Activated naive CD4-positive, alpha-beta T cell treated with anti-CD3 and anti-CD28 coated beads for 36 hours (primary cell): ENCODE data around the gene PEA15. TPM values are rescaled to one million over a fixed set of nuclear protein-coding genes. Genes with fewer than 3 reads are reported as not detected.
A peak's percentile ranks its signal among the peaks of the same experiment; 100 is the strongest.

Experiments used
- CTCF ChIA-PET: fragments of 350-600 bp; sonication (Branson Sonifier 250); formaldehyde crosslinking; loops from one replicate; lab custom pipeline; 2021; ENCODE audit warnings: antibody characterized with exemption; lab: Charles Lee
- DNase-seq: peaks from one replicate; pipeline ENCODE4 v3.0.0-alpha.2; 2020
- H3K27ac Mint-ChIP-seq: one replicate; pipeline ENCODE4 v1.8.0; 2021; ENCODE audit warnings: mild to moderate bottlenecking, mixed read lengths
- H3K27me3 Mint-ChIP-seq: one replicate; pipeline ENCODE4 v1.8.0; 2021; ENCODE audit warnings: low read depth, mixed read lengths
- H3K36me3 Mint-ChIP-seq: one replicate; pipeline ENCODE4 v1.8.0; 2021; ENCODE audit warnings: low read depth, mixed read lengths
- H3K4me1 Mint-ChIP-seq: one replicate; pipeline ENCODE4 v1.8.0; 2021; ENCODE audit warnings: low read depth, mixed read lengths
- H3K4me3 Mint-ChIP-seq: one replicate; pipeline ENCODE4 v1.8.0; 2021; ENCODE audit warnings: mild to moderate bottlenecking, moderate library complexity, mixed read lengths
- H3K9me3 Mint-ChIP-seq: one replicate; pipeline ENCODE4 v1.8.0; 2021; ENCODE audit warnings: mixed read lengths
- intact Hi-C: fragments of 100-400 bp; cut with micrococcal nuclease; formaldehyde crosslinking; loops from one replicate; pipeline ENCODE4 v1.15.1; 2023
- total RNA-seq, 2 experiments: library from RNA; stranded (reverse); gene quantifications; one replicate each; pipeline ENCODE4 v1.2.3, GENCODE V29; 2021

The PEA15 gene
- total RNA-seq, 2 experiments from 2014 or later = 34.3 to 42.0 TPM

DNA sequence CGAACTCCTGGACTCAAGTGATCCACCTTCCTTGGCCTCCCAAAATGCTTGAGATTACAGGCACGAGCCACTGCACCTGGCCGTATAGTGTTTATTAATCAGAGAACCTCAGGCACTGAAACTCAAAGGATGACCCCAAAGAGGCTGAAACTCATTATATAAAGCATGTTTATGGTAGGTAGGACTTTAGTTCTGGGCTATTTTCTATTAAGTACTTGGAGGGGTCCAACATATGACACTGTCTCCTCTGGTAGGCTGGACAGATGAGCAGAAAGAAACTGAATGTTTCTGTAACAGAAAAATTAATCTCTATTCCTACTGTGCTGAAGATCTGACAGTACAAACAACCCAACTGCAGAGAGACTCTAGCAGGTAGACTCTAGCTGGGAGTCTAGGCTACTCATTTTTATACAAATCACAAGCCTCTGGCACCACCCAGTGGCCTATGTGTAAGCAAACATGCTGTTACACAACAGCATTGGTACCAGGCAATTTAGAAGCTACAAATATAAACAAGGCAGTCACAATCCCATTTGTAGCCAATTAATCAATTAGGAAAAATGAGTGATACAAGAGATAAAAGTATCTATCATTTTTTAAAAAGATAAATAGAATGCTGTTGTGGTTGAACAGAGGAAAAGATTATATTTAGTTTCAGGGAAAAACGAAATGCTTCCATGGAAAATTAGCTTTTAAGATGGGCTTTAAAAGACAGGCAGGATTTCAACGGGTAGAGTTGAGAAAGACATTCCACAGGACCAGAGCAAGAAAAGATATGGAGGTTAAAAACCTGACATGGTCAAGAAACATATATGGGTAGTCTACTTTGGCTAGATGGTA, 46.7 kb downstream of the PEA15 start:
- Mint-ChIP-seq H3K27ac (no peak overlapping the region), H3K27me3 (no peaks in the 10 kb centered on the region), H3K9me3 (no peaks in the 10 kb centered on the region), H3K36me3 (peaks cover 22% of the 10 kb centered on the region), H3K4me3 (no peak overlapping the region), H3K4me1 (peaks cover 22% of the 10 kb centered on the region)
- CTCF ChIA-PET = interaction anchor here (0.6 to 5.4 kb wide), 37 partner anchors 8 to 623 kb away, joined by 3 to 39 read pairs (median 5); partner anchors contain the start of genes CASQ1, DCAF8, IGSF8 and PEX19
- DNase-seq = peak; percentile 73
- intact Hi-C loops = loop anchor here (1.0 to 5.0 kb wide), 4 partner anchors 40 to 151 kb away; partner anchors contain the start of gene PEA15

DNA sequence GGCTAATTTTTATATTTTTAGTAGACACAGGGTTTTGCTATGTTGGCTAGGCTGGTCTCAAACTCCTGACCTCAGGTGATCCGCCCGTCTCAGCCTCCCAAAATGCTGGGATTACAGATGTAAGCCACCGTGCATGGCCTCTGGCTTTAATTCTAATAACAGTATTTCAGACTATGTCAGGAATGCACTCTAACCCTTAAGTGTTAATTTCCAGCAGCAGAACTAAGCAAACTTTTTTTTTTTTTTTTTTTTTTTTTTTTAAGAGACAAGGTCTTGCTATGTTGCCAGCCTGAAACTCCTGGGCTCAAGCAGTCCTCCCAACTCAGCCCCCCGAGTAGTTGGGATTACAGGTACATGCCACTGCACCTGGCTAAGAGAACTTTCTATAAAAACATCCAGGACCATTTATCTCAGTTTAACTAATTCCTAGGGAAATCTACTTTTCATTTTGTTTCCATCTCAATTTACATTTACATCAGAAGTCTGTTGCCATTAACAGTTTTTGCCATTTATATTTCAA, 50.7 kb downstream of the PEA15 start:
- H3K4me3 Mint-ChIP-seq = no peak overlapping the region
- CTCF ChIA-PET = interaction anchor here (2.8 kb wide), 1 partner anchor 36 kb away, joined by 14 read pairs; no protein-coding TSS in a partner anchor
- DNase-seq = no peak
- intact Hi-C loops = no loop called here
- H3K4me1 Mint-ChIP-seq = peaks cover 53% of the 10 kb centered on the region
- no peak overlapping the region for H3K27ac Mint-ChIP-seq
- H3K36me3 Mint-ChIP-seq = peaks cover 32% of the 10 kb centered on the region
- no peaks in the 10 kb centered on the region for H3K27me3 Mint-ChIP-seq
- H3K9me3 Mint-ChIP-seq = no peaks in the 10 kb centered on the region

GRCh38 chr1:160256396-160257046, 51.3 kb downstream of the PEA15 start:
- Mint-ChIP-seq H3K4me1 (peaks cover 58% of the 10 kb centered on the region), H3K36me3 (peaks cover 35% of the 10 kb centered on the region), H3K27me3 (no peaks in the 10 kb centered on the region), H3K4me3 (no peak overlapping the region), H3K27ac (no peak overlapping the region), H3K9me3 (no peaks in the 10 kb centered on the region)
- CTCF ChIA-PET = interaction anchor here (0.6 to 1.2 kb wide), 4 partner anchors 22 to 129 kb away, joined by 3 to 6 read pairs (median 4); no protein-coding TSS in a partner anchor
- DNase-seq = peak; percentile 14
- intact Hi-C loops = no loop called here

DNA sequence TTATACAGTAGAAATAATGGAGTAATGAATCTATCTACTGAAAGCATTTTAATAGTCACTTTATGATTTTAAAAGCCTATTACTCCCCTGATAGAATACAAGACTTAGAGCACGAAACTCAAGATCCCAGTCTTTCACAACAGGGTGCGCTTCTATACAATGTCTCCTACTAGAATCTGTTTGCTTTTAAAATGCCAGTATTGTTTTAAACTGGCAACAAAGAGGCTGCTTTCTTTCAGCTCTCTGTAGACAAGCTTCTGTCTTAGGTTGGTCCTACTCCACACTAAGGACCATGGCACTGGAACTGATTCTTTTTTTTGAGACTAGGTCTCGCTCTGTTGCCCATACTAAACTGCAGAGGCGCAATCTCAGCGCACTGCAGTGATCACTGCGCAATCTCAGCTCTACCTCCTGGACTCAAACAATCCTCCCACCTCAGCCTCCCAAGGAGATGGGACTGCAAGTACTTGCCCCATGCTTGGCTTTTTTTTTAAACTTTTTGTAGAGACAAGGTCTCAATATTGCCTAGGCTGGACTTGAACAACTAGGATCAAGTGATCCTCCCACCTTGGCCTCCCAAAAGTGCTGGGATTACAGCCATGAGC, 52.3 kb downstream of the PEA15 start:
- Mint-ChIP-seq H3K27me3 (no peaks in the 10 kb centered on the region), H3K4me3 (no peak overlapping the region), H3K4me1 (peaks cover 54% of the 10 kb centered on the region), H3K9me3 (no peaks in the 10 kb centered on the region), H3K36me3 (peaks cover 36% of the 10 kb centered on the region), H3K27ac (peak overlapping the region; percentile 21)
- intact Hi-C loops = no loop called here
- DNase-seq = no peak
- CTCF ChIA-PET = interaction anchor here (0.6 to 1.2 kb wide), 5 partner anchors 23 to 130 kb away, joined by 3 to 6 read pairs (median 4); no protein-coding TSS in a partner anchor

DNA sequence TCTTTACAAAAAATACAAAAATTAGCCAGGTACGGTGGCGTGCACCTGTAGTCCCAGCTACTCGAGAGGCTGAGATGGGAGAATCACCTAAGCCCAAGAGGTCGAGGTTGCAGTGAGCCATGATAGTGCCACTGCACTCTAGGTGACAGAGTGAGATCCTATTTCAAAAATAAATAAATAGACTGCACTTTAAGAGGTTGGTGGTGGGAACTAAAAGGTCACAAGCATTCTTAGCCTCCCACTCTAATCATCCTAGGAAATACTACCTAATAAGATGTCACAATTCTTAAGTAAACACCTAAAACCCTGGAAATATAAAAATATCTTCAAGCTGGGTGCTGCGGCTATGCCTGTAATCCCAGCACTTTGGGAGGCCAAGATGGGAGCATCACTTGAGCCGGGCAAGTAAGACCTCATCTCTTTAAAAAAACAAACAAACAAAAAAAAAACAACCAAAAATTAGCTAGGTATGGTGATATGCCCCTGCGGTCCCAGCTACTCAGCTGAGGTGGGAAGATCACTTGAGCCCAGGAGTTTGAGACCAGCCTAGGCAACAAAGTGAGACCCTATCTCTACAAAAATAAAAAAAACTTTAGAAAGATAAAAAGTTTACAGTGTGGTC, 53.1 kb downstream of the PEA15 start:
- Mint-ChIP-seq H3K9me3 (no peaks in the 10 kb centered on the region), H3K4me1 (peaks cover 58% of the 10 kb centered on the region), H3K4me3 (no peak overlapping the region), H3K27me3 (no peaks in the 10 kb centered on the region), H3K27ac (peak overlapping the region; percentile 21), H3K36me3 (peaks cover 31% of the 10 kb centered on the region)
- intact Hi-C loops = no loop called here
- CTCF ChIA-PET = interaction anchor here (3.0 kb wide), 1 partner anchor 33 kb away, joined by 19 read pairs; no protein-coding TSS in a partner anchor
- DNase-seq = no peak

- H3K4me3 Mint-ChIP-seq = peak overlapping the region; percentile 98
- intact Hi-C loops = loop anchor here (1.0 to 10.0 kb wide), 10 partner anchors 25 to 1248 kb away; partner anchors contain the start of genes COPA, IGSF8, NCSTN and PEX19
- CTCF ChIA-PET = interaction anchor here (0.5 to 3.8 kb wide), 7 partner anchors 8 to 159 kb away, joined by 3 to 26 read pairs (median 3); no protein-coding TSS in a partner anchor
- H3K36me3 Mint-ChIP-seq = peaks cover 26% of the 10 kb centered on the region
- peaks cover 63% of the 10 kb centered on the region for H3K4me1 Mint-ChIP-seq
- DNase-seq = peak; percentile 6
- H3K27ac Mint-ChIP-seq = peak overlapping the region; percentile 100
- H3K27me3 Mint-ChIP-seq = no peaks in the 10 kb centered on the region
- no peaks in the 10 kb centered on the region for H3K9me3 Mint-ChIP-seq
These were observed 55.5 kb downstream of the PEA15 start for GRCh38 chr1:160260406-160261382.

GRCh38 chr1:160261556-160261892, 56.3 kb downstream of the PEA15 start:
- no peaks in the 10 kb centered on the region for H3K27me3 Mint-ChIP-seq
- peak overlapping the region; percentile 100 for H3K27ac Mint-ChIP-seq
- H3K4me1 Mint-ChIP-seq = peaks cover 55% of the 10 kb centered on the region
- H3K9me3 Mint-ChIP-seq = no peaks in the 10 kb centered on the region
- DNase-seq = peak; percentile 91
- peak overlapping the region; percentile 98 for H3K4me3 Mint-ChIP-seq
- intact Hi-C loops = loop anchor here (1.0 to 10.0 kb wide), 10 partner anchors 24 to 1249 kb away; partner anchors contain the start of genes COPA, IGSF8, NCSTN and PEX19
- peaks cover 26% of the 10 kb centered on the region for H3K36me3 Mint-ChIP-seq
- CTCF ChIA-PET = interaction anchor here (1.1 to 3.8 kb wide), 4 partner anchors 9 to 68 kb away, joined by 3 to 26 read pairs (median 12); no protein-coding TSS in a partner anchor

- H3K4me1 Mint-ChIP-seq = peaks cover 49% of the 10 kb centered on the region
- H3K4me3 Mint-ChIP-seq = peak within 1 kb of the TSS; percentile 98
- CTCF ChIA-PET = interaction anchor here (1.0 to 3.8 kb wide), 2 partner anchors 10 to 29 kb away, joined by 4 to 26 read pairs; no protein-coding TSS in a partner anchor
- H3K27me3 Mint-ChIP-seq = no peaks in the 10 kb centered on the region
- peaks cover 26% of the 10 kb centered on the region for H3K36me3 Mint-ChIP-seq
- intact Hi-C loops = loop anchor here (1.0 to 10.0 kb wide), 12 partner anchors 23 to 1250 kb away; partner anchors contain the start of genes COPA, IGSF8, NCSTN and PEX19
- DNase-seq = peak; percentile 99
- no peaks in the 10 kb centered on the region for H3K9me3 Mint-ChIP-seq
- H3K27ac Mint-ChIP-seq = peak within 1 kb of the TSS; percentile 100
These were observed 57.0 kb downstream of the PEA15 start, which contains the start of gene DCAF8 for GRCh38 chr1:160261893-160262794. TSS of gene DCAF8 (minus strand) at chr1:160262549. CDS start at chr1:160244008, 18,541 bp downstream.

DNA sequence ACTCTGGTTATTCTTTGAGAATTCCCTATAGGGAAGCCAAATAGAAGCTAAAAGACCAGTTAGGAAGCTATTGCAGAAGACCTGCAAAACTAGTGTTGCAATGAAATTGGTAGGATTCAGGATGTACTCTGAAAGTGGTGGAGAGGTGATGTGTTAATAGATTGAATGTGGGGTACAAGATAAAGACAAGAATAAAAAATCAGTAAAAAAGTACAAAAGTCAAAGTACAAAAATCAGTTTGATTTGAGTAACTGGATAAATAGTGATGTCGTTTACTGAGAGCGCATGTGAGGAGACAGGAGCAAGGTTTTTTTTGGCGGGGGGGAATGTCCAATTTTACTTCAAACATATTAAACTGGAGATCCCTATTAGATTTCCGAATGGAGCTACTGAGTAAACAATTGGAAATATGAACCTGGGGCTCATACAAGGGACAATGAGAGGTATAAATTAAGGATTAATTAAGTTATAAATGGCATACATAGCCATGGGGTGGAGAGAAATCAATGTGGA, 59.7 kb downstream of the PEA15 start:
- Mint-ChIP-seq H3K4me3 (no peak overlapping the region), H3K9me3 (no peaks in the 10 kb centered on the region), H3K27me3 (no peaks in the 10 kb centered on the region), H3K4me1 (peaks cover 23% of the 10 kb centered on the region), H3K27ac (no peak overlapping the region), H3K36me3 (peaks cover 17% of the 10 kb centered on the region)
- intact Hi-C loops = loop anchor here (5.0 to 10.0 kb wide), 6 partner anchors 207 to 1253 kb away; partner anchors contain the start of genes PIGM and SLAMF6
- CTCF ChIA-PET = interaction anchor here (1.0 to 3.4 kb wide), 4 partner anchors 13 to 163 kb away, joined by 3 to 27 read pairs (median 5); no protein-coding TSS in a partner anchor
- no peak for DNase-seq
